ENCODE measurements around the gene AMDHD2. TPM values are rescaled to one million over a fixed set of nuclear protein-coding genes. Genes with fewer than 3 reads are reported as not detected.

Gene AMDHD2
- total and polyA plus RNA-seq, 4 donors: 7.5 to 25.3 (median 15.7) TPM

DNA sequence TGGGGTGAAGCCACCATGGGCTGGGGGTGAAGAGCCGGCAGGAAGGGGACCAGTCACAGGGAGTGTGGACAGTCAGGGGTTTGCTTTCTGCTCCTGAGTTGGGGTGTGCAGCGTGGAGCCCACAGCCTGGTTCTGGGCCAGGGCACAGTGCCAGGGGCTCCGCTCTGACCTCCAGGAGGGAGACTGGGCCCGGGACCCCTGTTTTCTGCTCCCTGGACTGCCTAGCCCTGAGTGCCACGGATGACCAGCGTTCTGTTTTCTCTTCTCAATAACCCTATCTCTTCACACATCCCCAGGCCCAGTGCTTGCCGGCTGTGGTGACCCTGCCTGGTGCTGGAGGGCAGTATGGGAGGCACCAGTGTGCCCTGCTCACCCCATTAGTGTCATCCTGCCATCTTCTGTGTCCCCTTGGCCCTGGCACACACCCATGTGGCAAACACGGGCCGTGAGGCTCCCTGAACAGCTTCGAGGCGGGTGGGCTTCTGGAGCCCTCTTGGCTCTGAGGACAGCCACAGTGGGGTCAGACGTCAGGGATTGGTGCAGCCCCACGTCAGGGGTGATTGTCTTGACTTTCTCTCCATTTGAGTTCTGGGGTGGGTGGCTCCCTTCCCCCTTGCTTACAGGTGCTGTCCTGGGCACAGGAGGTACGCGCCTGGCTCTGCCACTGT, 9.9 kb downstream of the AMDHD2 start:
- no peak for DNase-seq (ENCODE audit: low spot score)
- Histone ChIP-seq H3K9me3 (ENCODE audit: control insufficient read depth in 4 of 4, low read length in 3 of 4) (no peaks in the 10 kb centered on the region), H3K36me3 (ENCODE audit: control insufficient read depth in 4 of 4, insufficient read depth in 3 of 4, low read depth in 1 of 4, low read length in 3 of 4) (peaks cover 0 to 6% (median 0%) of the 10 kb centered on the region in 4 donors), H3K27me3 (ENCODE audit: control insufficient read depth in 4 of 4, insufficient read depth in 4 of 4, low read length in 3 of 4) (no peaks in the 10 kb centered on the region), H3K4me1 (ENCODE audit: control insufficient read depth in 4 of 4, insufficient read depth in 4 of 4, low read length in 3 of 4) (peaks cover 12 to 36% (median 22%) of the 10 kb centered on the region in 4 donors), H3K9ac (ENCODE audit: low read depth in 1 of 2, low read length in 2 of 2) (no peak overlapping the region), H3K4me3 (ENCODE audit: low read depth in 1 of 3, low read length in 3 of 3) (no peak overlapping the region), H3K27ac (ENCODE audit: low read depth in 1 of 2, low read length in 2 of 2) (no peak overlapping the region)
- 94% methylated on average over 15 of the region's 15 CpGs for WGBS
- TF ChIP-seq YY1 (IDR thresholded peaks at IDR 0.05) (no peak), RXRA (IDR thresholded peaks at IDR 0.05) (no peak), HNF4G (IDR thresholded peaks at IDR 0.05) (no peak), SP1 (IDR thresholded peaks at IDR 0.05) (no peak), RAD21 (IDR thresholded peaks at IDR 0.05) (no peak), GABPA (IDR thresholded peaks at IDR 0.05 in 1 of 2, conservative IDR thresholded peaks at IDR 0.05 in 1 of 2) (no peak), EGR1 (IDR thresholded peaks at IDR 0.05; ENCODE audit: low read depth in 2 of 2) (no peak), HNF4A (conservative IDR thresholded peaks at IDR 0.05) (no peak), TAF1 (conservative IDR thresholded peaks at IDR 0.05) (no peak), JUND (IDR thresholded peaks at IDR 0.05) (no peak), FOXA1 (IDR thresholded peaks at IDR 0.05) (no peak), NR2F2 (IDR thresholded peaks at IDR 0.05) (no peak), FOXA2 (IDR thresholded peaks at IDR 0.05) (no peak)
- TF ChIP-seq, protein P1, sequence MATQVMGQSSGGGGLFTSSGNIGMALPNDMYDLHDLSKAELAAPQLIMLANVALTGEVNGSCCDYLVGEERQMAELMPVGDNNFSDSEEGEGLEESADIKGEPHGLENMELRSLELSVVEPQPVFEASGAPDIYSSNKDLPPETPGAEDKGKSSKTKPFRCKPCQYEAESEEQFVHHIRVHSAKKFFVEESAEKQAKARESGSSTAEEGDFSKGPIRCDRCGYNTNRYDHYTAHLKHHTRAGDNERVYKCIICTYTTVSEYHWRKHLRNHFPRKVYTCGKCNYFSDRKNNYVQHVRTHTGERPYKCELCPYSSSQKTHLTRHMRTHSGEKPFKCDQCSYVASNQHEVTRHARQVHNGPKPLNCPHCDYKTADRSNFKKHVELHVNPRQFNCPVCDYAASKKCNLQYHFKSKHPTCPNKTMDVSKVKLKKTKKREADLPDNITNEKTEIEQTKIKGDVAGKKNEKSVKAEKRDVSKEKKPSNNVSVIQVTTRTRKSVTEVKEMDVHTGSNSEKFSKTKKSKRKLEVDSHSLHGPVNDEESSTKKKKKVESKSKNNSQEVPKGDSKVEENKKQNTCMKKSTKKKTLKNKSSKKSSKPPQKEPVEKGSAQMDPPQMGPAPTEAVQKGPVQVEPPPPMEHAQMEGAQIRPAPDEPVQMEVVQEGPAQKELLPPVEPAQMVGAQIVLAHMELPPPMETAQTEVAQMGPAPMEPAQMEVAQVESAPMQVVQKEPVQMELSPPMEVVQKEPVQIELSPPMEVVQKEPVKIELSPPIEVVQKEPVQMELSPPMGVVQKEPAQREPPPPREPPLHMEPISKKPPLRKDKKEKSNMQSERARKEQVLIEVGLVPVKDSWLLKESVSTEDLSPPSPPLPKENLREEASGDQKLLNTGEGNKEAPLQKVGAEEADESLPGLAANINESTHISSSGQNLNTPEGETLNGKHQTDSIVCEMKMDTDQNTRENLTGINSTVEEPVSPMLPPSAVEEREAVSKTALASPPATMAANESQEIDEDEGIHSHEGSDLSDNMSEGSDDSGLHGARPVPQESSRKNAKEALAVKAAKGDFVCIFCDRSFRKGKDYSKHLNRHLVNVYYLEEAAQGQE (IDR thresholded peaks at IDR 0.05): no peak
- TF ChIP-seq, protein P2, sequence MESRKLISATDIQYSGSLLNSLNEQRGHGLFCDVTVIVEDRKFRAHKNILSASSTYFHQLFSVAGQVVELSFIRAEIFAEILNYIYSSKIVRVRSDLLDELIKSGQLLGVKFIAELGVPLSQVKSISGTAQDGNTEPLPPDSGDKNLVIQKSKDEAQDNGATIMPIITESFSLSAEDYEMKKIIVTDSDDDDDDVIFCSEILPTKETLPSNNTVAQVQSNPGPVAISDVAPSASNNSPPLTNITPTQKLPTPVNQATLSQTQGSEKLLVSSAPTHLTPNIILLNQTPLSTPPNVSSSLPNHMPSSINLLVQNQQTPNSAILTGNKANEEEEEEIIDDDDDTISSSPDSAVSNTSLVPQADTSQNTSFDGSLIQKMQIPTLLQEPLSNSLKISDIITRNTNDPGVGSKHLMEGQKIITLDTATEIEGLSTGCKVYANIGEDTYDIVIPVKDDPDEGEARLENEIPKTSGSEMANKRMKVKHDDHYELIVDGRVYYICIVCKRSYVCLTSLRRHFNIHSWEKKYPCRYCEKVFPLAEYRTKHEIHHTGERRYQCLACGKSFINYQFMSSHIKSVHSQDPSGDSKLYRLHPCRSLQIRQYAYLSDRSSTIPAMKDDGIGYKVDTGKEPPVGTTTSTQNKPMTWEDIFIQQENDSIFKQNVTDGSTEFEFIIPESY (IDR thresholded peaks at IDR 0.05): no peak
- TF ChIP-seq, protein P3, sequence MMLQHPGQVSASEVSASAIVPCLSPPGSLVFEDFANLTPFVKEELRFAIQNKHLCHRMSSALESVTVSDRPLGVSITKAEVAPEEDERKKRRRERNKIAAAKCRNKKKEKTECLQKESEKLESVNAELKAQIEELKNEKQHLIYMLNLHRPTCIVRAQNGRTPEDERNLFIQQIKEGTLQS (IDR thresholded peaks at IDR 0.05): no peak
- TF ChIP-seq, protein P4, sequence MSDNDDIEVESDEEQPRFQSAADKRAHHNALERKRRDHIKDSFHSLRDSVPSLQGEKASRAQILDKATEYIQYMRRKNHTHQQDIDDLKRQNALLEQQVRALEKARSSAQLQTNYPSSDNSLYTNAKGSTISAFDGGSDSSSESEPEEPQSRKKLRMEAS (IDR thresholded peaks at IDR 0.05): no peak
- TF ChIP-seq, protein P5, sequence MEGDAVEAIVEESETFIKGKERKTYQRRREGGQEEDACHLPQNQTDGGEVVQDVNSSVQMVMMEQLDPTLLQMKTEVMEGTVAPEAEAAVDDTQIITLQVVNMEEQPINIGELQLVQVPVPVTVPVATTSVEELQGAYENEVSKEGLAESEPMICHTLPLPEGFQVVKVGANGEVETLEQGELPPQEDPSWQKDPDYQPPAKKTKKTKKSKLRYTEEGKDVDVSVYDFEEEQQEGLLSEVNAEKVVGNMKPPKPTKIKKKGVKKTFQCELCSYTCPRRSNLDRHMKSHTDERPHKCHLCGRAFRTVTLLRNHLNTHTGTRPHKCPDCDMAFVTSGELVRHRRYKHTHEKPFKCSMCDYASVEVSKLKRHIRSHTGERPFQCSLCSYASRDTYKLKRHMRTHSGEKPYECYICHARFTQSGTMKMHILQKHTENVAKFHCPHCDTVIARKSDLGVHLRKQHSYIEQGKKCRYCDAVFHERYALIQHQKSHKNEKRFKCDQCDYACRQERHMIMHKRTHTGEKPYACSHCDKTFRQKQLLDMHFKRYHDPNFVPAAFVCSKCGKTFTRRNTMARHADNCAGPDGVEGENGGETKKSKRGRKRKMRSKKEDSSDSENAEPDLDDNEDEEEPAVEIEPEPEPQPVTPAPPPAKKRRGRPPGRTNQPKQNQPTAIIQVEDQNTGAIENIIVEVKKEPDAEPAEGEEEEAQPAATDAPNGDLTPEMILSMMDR (IDR thresholded peaks at IDR 0.05; ENCODE audit: low read depth, low read length, missing input control): no peak

Measured in liver (tissue), 9 donors.